HepG2 (cell line): ENCODE results near the gene METTL23. TPM values are rescaled to one million over a fixed set of nuclear protein-coding genes. Genes with fewer than 3 reads are reported as not detected.

Experiments used
- BCL6 ChIP-seq: IDR thresholded peaks from 2 replicates; pipeline ENCODE4 v1.6.1; 2016; ENCODE audit warnings: missing genetic modification reagents, missing compliant biosample characterization
- CBX1 ChIP-seq: IDR thresholded peaks from one replicate; pipeline ENCODE4 v1.6.1; 2016; ENCODE audit warnings: antibody characterized with exemption, low read depth
- POLR2AphosphoS5 ChIP-seq: IDR thresholded peaks from 2 replicates; pipeline ENCODE4 v1.6.1; 2012; ENCODE audit warnings: low read depth, low read length
- SKI ChIP-seq: fragments of 450-650 bp; IDR thresholded peaks from one replicate; pipeline ENCODE4 v1.6.1; 2018; ENCODE audit warnings: mild to moderate bottlenecking; ENCODE audit not compliant: partially characterized antibody
- SPEN ChIP-seq: sonication (generic); formaldehyde crosslinking; IDR thresholded peaks from 2 replicates; pipeline ENCODE4 v1.5.1; 2020; ENCODE audit warnings: low read depth, mild to moderate bottlenecking, missing genetic modification reagents
- ZNF33A ChIP-seq: sonication (generic); formaldehyde crosslinking; IDR thresholded peaks from 2 replicates; pipeline ENCODE4 v1.5.1; 2020; ENCODE audit warnings: missing genetic modification reagents, mild to moderate bottlenecking, moderate library complexity, borderline replicate concordance
- ZNF772 ChIP-seq: sonication (generic); formaldehyde crosslinking; IDR thresholded peaks from 2 replicates; pipeline ENCODE4 v1.5.0; 2020; ENCODE audit warnings: mild to moderate bottlenecking, missing genetic modification reagents
- polyA plus RNA-seq, 8 experiments: library from polyadenylated mRNA; depleted of rRNA in 3 of 8; stranded (reverse) in 7 of 8; unstranded in 1 of 8; fragments of >200 nt; fragmentation: Illumina TruSeq in 4 of 8; extraction: Trizol in 4 of 8; gene quantifications; 2 replicates each; pipeline versions ENCODE4 v1.2.1 to v1.2.3, GENCODE V29; 2011 to 2016; ENCODE audit warnings: low read depth in 4 of 8, missing spikeins in 1 of 8, mixed read lengths in 1 of 8; ENCODE audit not compliant: insufficient read depth in 1 of 8
- total RNA-seq, 5 experiments: library from RNA; depleted of rRNA; stranded (reverse); fragments of >200 nt; fragmentation: Illumina TruSeq; extraction: Trizol; gene quantifications; 2 replicates each; pipeline ENCODE4 v1.2.3, GENCODE V29; 2016; ENCODE audit warnings: low read depth in 1 of 5
- TF ChIP-seq, protein P1 (sequence below): sonication (generic); formaldehyde crosslinking; IDR thresholded peaks from 2 replicates; pipeline ENCODE4 v1.4.0; 2020; ENCODE audit warnings: missing genetic modification reagents, borderline replicate concordance
- TF ChIP-seq, protein P2 (sequence below): sonication (generic); formaldehyde crosslinking; IDR thresholded peaks from 2 replicates; pipeline ENCODE4 v1.4.0; 2020; ENCODE audit warnings: mild to moderate bottlenecking, missing genetic modification reagents, borderline replicate concordance
- TF ChIP-seq, protein P3 (sequence below): IDR thresholded peaks from 2 replicates; pipeline ENCODE4 v1.6.1; 2016; ENCODE audit warnings: low read depth, borderline replicate concordance
- TF ChIP-seq, protein P4 (sequence below): sonication (generic); formaldehyde crosslinking; IDR thresholded peaks from 2 replicates; pipeline ENCODE4 v1.4.0; 2020; ENCODE audit warnings: low read depth, mild to moderate bottlenecking, missing genetic modification reagents
- TF ChIP-seq, protein P5 (sequence below): sonication (generic); formaldehyde crosslinking; IDR thresholded peaks from 2 replicates; pipeline ENCODE4 v1.4.0; 2020; ENCODE audit warnings: missing genetic modification reagents

METTL23 gene
- total and polyA plus RNA-seq, 2 of the 13 experiments (the other 11 are each of a cell fraction or from before 2014, with no cell fraction given) = 39.9 to 104 TPM

DNA sequence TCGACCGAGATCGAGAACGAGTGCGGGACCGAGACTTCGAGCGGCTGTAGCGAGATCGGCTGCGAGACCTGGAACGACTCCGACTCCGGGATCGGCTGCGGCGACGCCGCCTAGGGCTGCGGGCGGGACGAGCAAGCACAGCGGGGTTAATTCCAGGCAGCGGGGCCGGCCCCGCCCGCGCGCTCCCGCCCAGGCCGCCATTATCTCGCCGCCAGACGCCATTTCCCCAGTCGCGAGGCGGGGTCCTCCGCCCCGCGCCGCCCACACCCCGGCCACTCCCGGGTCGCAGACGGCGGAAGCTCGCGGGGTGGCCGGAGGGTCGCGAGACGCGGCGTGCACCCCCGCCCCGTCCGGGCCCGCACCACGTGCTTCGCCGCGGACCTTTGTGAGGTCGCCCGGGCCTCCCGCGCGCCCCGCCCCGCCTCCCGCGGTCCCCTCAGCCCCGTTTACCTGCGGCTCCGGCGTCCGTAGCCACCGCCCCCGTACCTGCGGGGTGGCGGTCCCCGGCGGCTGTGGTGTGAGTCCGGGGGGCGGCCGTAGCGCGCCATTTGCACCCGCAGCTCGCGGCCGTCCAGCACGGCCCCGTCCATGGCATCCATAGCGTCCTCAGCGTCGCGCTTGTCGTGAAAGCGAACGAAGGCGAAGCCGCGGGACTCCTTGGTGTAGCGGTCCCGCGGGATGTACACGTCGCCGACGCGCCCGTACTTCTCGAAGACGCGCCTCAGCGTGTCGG, 9.9 kb downstream of the METTL23 start (continued):
- TF ChIP-seq, protein P1, sequence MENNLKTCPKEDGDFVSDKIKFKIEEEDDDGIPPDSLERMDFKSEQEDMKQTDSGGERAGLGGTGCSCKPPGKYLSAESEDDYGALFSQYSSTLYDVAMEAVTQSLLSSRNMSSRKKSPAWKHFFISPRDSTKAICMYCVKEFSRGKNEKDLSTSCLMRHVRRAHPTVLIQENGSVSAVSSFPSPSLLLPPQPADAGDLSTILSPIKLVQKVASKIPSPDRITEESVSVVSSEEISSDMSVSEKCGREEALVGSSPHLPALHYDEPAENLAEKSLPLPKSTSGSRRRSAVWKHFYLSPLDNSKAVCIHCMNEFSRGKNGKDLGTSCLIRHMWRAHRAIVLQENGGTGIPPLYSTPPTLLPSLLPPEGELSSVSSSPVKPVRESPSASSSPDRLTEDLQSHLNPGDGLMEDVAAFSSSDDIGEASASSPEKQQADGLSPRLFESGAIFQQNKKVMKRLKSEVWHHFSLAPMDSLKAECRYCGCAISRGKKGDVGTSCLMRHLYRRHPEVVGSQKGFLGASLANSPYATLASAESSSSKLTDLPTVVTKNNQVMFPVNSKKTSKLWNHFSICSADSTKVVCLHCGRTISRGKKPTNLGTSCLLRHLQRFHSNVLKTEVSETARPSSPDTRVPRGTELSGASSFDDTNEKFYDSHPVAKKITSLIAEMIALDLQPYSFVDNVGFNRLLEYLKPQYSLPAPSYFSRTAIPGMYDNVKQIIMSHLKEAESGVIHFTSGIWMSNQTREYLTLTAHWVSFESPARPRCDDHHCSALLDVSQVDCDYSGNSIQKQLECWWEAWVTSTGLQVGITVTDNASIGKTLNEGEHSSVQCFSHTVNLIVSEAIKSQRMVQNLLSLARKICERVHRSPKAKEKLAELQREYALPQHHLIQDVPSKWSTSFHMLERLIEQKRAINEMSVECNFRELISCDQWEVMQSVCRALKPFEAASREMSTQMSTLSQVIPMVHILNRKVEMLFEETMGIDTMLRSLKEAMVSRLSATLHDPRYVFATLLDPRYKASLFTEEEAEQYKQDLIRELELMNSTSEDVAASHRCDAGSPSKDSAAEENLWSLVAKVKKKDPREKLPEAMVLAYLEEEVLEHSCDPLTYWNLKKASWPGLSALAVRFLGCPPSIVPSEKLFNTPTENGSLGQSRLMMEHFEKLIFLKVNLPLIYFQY (CRISPR knock-in tag) = no peak
- TF ChIP-seq BCL6 (CRISPR knock-in tag) (no peak), POLR2AphosphoS5 (peak; percentile 36; the same call in 1 of the 2 replicates), ZNF772 (CRISPR knock-in tag) (no peak), ZNF33A (CRISPR knock-in tag) (no peak), CBX1 (peak; percentile 31), SPEN (CRISPR knock-in tag) (no peak; the same call in 1 of the 2 replicates), SKI (peak; percentile 70)
- TF ChIP-seq, protein P2, sequence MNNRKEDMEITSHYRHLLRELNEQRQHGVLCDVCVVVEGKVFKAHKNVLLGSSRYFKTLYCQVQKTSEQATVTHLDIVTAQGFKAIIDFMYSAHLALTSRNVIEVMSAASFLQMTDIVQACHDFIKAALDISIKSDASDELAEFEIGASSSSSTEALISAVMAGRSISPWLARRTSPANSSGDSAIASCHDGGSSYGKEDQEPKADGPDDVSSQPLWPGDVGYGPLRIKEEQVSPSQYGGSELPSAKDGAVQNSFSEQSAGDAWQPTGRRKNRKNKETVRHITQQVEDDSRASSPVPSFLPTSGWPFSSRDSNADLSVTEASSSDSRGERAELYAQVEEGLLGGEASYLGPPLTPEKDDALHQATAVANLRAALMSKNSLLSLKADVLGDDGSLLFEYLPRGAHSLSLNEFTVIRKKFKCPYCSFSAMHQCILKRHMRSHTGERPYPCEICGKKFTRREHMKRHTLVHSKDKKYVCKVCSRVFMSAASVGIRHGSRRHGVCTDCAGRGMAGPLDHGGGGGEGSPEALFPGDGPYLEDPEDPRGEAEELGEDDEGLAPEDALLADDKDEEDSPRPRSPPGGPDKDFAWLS (CRISPR knock-in tag) = no peak
- TF ChIP-seq, protein P3, sequence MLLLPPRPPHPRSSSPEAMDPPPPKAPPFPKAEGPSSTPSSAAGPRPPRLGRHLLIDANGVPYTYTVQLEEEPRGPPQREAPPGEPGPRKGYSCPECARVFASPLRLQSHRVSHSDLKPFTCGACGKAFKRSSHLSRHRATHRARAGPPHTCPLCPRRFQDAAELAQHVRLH (CRISPR knock-in tag) = no peak
- TF ChIP-seq, protein P4, sequence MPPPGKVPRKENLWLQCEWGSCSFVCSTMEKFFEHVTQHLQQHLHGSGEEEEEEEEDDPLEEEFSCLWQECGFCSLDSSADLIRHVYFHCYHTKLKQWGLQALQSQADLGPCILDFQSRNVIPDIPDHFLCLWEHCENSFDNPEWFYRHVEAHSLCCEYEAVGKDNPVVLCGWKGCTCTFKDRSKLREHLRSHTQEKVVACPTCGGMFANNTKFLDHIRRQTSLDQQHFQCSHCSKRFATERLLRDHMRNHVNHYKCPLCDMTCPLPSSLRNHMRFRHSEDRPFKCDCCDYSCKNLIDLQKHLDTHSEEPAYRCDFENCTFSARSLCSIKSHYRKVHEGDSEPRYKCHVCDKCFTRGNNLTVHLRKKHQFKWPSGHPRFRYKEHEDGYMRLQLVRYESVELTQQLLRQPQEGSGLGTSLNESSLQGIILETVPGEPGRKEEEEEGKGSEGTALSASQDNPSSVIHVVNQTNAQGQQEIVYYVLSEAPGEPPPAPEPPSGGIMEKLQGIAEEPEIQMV = 0 out of 2 replicates have a peak, but pooled peaks have one; percentile 2
- TF ChIP-seq, protein P5, sequence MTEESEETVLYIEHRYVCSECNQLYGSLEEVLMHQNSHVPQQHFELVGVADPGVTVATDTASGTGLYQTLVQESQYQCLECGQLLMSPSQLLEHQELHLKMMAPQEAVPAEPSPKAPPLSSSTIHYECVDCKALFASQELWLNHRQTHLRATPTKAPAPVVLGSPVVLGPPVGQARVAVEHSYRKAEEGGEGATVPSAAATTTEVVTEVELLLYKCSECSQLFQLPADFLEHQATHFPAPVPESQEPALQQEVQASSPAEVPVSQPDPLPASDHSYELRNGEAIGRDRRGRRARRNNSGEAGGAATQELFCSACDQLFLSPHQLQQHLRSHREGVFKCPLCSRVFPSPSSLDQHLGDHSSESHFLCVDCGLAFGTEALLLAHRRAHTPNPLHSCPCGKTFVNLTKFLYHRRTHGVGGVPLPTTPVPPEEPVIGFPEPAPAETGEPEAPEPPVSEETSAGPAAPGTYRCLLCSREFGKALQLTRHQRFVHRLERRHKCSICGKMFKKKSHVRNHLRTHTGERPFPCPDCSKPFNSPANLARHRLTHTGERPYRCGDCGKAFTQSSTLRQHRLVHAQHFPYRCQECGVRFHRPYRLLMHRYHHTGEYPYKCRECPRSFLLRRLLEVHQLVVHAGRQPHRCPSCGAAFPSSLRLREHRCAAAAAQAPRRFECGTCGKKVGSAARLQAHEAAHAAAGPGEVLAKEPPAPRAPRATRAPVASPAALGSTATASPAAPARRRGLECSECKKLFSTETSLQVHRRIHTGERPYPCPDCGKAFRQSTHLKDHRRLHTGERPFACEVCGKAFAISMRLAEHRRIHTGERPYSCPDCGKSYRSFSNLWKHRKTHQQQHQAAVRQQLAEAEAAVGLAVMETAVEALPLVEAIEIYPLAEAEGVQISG (CRISPR knock-in tag) = peak; percentile 44; the same call in 1 of the 2 replicates
